IPS-18c (cell line): Measurements from ENCODE around the gene HRC.

Source experiments
- H3K4me3 ChIP-seq: 2 replicates; pipeline ENCODE4 v1.7.0; 2013; ENCODE audit warnings: low read depth, mild to moderate bottlenecking, low read length, moderate library complexity; ENCODE audit not compliant: insufficient read depth
- H3K9me3 ChIP-seq: one replicate; pipeline ENCODE4 v1.6.1; 2013; ENCODE audit warnings: mild to moderate bottlenecking, low read length, moderate library complexity; ENCODE audit not compliant: control insufficient read depth, insufficient read depth

Gene HRC

GRCh38 chr19:49110567-49110966 is 44.6 kb downstream of the HRC start:
- Histone ChIP-seq H3K4me3 (no peak overlapping the region), H3K9me3 (no peaks in the 10 kb centered on the region)

GRCh38 chr19:49109569-49110233 is 45.5 kb downstream of the HRC start:
- Histone ChIP-seq H3K4me3 (no peak overlapping the region), H3K9me3 (no peaks in the 10 kb centered on the region)

- Histone ChIP-seq H3K9me3 (no peaks in the 10 kb centered on the region), H3K4me3 (no peak overlapping the region)
Measured at GRCh38 chr19:49109051-49109450, 46.1 kb downstream of the HRC start.

GRCh38 chr19:49107625-49108459 is 47.4 kb downstream of the HRC start:
- H3K9me3 ChIP-seq: no peaks in the 10 kb centered on the region
- no peak overlapping the region for H3K4me3 ChIP-seq

GRCh38 chr19:49106648-49107135 is 48.5 kb downstream of the HRC start:
- Histone ChIP-seq H3K4me3 (no peak overlapping the region), H3K9me3 (no peaks in the 10 kb centered on the region)

GRCh38 chr19:49104229-49104864 is 50.8 kb downstream of the HRC start:
- no peak overlapping the region for H3K4me3 ChIP-seq
- no peaks in the 10 kb centered on the region for H3K9me3 ChIP-seq

GRCh38 chr19:49103331-49104085 is 51.7 kb downstream of the HRC start:
- Histone ChIP-seq H3K9me3 (peaks cover 2% of the 10 kb centered on the region), H3K4me3 (no peak overlapping the region)

- Histone ChIP-seq H3K4me3 (no peak overlapping the region), H3K9me3 (peaks cover 2% of the 10 kb centered on the region)
Measured at GRCh38 chr19:49102303-49102702, 52.9 kb downstream of the HRC start.
